Measurements from ENCODE around the gene PANX1.
"Not testable (repeated sequence)": the region's sequence is repeated elsewhere in the genome, so short reads cannot be mapped to it uniquely, and the experiment has no call there.

Gene PANX1

DNA sequence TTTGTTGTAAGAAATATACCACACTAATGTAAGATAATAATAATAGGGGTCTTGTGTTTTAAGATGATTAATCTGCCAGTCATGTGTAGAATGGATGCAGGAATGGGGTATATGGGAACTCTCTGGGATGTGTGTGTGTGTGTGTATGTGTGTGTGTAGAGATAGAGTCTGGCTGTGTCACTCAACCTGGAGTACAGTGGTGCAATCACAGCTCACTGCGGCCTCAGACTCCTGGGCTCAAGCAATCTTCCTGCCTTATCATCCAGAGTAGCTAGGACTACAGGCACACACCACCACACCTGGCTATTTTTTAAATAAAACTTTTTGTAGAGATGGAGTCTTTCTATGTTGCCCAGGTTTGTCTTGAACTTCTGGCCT is 11.5 kb upstream of the PANX1 start:
- no peak overlapping the region for H3K4me3 ChIP-seq (ENCODE audit: low read length)
- TF ChIP-seq, protein P1, sequence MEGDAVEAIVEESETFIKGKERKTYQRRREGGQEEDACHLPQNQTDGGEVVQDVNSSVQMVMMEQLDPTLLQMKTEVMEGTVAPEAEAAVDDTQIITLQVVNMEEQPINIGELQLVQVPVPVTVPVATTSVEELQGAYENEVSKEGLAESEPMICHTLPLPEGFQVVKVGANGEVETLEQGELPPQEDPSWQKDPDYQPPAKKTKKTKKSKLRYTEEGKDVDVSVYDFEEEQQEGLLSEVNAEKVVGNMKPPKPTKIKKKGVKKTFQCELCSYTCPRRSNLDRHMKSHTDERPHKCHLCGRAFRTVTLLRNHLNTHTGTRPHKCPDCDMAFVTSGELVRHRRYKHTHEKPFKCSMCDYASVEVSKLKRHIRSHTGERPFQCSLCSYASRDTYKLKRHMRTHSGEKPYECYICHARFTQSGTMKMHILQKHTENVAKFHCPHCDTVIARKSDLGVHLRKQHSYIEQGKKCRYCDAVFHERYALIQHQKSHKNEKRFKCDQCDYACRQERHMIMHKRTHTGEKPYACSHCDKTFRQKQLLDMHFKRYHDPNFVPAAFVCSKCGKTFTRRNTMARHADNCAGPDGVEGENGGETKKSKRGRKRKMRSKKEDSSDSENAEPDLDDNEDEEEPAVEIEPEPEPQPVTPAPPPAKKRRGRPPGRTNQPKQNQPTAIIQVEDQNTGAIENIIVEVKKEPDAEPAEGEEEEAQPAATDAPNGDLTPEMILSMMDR (conservative IDR thresholded peaks at IDR 0.05; ENCODE audit: low read length), result no peak
- DNase-seq (ENCODE audit: low read depth), result no peak

DNA sequence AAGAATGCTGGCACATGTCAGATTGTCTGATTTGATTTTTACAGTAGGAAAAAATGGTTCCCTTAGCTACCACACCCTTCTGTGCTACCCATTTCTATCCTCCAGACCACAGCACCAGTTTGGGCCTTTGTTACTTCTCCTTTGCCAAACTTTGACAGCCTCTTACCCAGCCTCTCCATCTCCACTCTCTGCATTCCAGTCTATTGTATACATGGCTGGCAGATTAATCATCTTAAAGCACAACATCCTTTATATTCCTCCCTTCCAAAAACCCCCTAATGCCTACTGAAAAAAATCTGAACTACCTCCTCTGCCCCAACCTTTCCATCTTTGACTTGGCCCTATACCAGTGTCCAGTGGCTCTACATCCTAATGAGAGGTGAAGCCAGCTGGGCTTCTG is 10.8 kb upstream of the PANX1 start:
- TF ChIP-seq, protein P1 (conservative IDR thresholded peaks at IDR 0.05; ENCODE audit: low read length), result no peak
- no peak for DNase-seq (ENCODE audit: low read depth)

DNA sequence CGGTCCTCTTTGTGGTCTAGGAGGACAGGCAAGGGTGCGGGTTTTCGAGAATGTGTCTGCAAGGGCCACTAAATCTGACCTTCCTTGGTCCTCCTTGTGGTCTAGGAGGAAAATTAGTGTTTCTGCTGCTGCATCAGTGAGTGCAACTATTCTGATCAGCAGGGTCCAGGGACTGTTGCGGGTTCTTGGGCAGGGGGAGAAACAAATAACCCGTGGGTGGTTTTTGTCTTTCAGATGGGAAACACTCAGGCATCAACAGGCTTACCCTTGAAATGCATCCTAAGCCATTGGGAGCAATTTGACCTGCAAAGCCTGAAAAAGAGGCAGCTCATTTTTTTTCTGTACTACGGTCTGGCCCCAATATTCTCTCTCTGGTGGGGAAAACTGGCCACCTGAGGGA is 9.0 kb upstream of the PANX1 start:
- H3K4me3 ChIP-seq (ENCODE audit: low read length); DNase-seq (ENCODE audit: low read depth): not testable (repeated sequence)

More for the DNA sequence above, 10.8 kb upstream of the PANX1 start:
- H3K4me3 ChIP-seq (ENCODE audit: low read length), result no peak overlapping the region

DNA sequence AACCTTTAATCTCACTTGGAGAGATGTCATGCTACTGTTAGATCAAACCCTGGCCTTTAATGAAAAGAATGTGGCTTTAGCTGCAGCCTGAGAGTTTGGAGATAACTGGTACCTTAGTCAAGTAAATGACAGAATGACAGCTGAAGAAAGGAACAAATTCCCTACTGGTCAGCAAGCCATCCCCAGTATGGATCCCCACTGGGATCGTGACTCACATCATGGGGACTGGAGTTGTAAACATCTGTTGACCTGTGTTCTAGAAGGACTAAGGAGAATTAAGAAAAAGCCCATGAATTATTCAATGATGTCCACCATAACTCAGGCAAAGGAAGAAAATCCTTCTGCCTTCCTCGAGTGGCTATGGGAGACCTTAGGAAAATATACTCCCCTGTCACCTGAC is 8.1 kb upstream of the PANX1 start:
- not testable (repeated sequence) for DNase-seq (ENCODE audit: low read depth); H3K4me3 ChIP-seq (ENCODE audit: low read length)

DNA sequence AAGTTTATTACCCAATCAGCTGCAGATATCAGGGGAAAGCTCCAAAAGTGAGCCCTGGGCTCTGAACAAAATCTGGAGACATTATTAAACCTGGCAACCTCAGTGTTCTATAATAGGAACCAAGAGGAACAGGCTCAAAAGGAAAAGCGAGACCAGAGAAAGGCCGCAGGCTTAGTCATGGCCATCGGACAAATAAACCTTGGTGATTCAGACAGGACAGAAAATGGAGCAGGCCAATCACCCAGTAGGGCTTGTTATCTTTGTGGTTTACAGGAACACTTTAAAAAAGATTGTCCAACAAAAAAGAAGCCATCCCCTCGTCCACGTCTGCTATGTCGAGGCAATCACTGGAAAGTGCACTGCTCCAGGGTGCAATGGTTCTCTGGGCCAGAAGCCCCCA is 7.7 kb upstream of the PANX1 start:
- DNase-seq (ENCODE audit: low read depth), result no peak
- TF ChIP-seq, protein P1 (conservative IDR thresholded peaks at IDR 0.05; ENCODE audit: low read length), result no peak
- no peak overlapping the region for H3K4me3 ChIP-seq (ENCODE audit: low read length)

DNA sequence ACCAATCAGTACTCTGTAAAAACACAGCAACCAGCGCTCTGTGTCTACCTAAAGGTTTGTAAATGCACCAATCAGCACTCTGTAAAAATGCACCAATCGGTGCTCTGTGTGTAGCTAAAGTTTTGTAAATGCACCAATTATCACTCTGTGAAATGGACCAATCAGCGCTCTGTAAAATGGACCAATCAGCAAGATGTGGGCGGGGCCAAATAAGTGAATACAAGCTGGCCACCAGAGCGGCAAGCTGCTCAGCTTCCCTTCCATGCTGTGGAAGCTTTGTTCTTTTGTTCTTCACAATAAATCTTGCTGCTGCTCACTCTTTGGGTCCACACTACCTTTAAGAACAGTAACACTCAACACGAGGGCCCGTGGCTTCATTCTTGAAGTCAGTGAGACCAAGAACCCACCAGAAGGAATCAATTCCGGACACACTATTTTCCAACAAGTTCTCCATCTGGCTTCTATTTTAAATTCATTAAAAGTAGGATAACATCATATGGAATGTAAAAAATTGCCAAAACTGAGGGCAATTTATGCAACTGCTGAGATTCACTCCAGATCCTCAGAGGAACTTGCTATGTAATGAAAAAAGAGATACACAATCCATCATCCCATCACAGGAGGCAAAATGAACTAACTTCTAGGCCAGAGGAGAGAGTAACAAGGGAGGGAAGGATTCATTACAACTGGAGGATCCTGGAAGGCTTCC is 3.1 kb upstream of the PANX1 start:
- peak; percentile 75 for DNase-seq (ENCODE audit: low read depth)
- H3K4me3 ChIP-seq (ENCODE audit: low read length), result no peak overlapping the region
- TF ChIP-seq, protein P1 (conservative IDR thresholded peaks at IDR 0.05; ENCODE audit: low read length), result no peak

DNA sequence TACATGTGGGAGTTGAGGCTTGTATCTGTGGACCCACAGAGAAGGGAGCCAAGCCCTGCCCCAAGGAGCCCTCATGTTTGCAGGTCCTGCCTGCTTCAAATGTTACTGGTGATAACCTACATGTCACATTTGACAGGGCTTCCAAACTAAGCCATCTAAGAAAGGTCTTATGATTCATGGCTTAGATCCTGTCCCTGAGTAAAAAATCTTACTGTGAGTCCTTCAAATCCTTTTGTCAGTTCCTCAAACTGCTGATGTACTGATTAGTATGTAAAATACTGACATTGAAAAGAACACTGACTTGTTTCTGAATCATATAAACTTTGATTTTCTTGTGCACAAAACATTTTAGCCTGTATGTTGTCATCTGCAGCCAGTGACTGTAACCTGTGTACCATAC is 1.0 kb upstream of the PANX1 start:
- DNase-seq (ENCODE audit: low read depth), result no peak
- TF ChIP-seq, protein P1 (conservative IDR thresholded peaks at IDR 0.05; ENCODE audit: low read length), result no peak
- H3K4me3 ChIP-seq (ENCODE audit: low read length), result peak overlapping the region; percentile 92

DNA sequence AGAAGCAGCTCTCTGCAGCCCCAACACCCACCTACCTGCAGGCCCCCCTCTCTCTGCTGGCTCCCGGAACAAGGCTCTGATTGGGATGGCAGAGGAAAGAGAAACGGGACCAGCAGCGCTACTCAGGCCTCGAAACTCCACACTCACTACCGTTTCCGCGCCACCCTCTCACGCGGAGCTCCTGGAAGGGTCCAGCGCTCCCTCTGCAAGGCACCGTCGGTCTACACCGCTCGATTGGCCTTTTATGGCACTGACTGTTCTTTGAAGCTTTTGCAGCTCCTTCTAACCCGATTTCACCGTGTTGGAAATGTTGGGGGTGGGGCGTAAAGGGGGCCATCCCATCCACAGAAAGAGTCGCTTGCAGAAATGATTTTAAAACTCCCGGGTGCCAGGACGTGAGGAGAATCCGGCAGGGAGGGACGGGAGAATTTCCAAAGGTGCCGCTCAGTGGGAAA is 323 bp upstream of the PANX1 start:
- no peak for DNase-seq (ENCODE audit: low read depth)
- peak overlapping the region; percentile 92 for H3K4me3 ChIP-seq (ENCODE audit: low read length)
- TF ChIP-seq, protein P1 (conservative IDR thresholded peaks at IDR 0.05; ENCODE audit: low read length), result no peak
